NB4 (cell line): ENCODE measurements around the gene PER2.
"Not testable (repeated sequence)": the region's sequence is repeated elsewhere in the genome, so short reads cannot be mapped to it uniquely, and the experiment has no call there.

ENCODE experiments used
- DNase-seq: peaks from one replicate; pipeline ENCODE4 v3.0.0; 2010; ENCODE audit warnings: low read depth
- H3K4me3 ChIP-seq: one replicate; pipeline ENCODE4 v1.5.1; 2011; ENCODE audit warnings: mild to moderate bottlenecking, low read depth, low read length, moderate library complexity
- CTCF ChIP-seq: IDR thresholded peaks from one replicate; pipeline ENCODE4 v1.5.1; 2012; ENCODE audit warnings: low read depth, low read length
- MAX ChIP-seq: IDR thresholded peaks from 2 replicates; pipeline ENCODE4 v1.6.1; 2011; ENCODE audit warnings: low read depth, low read length
- MYC ChIP-seq: IDR thresholded peaks from 2 replicates; pipeline ENCODE4 v1.6.1; 2011; ENCODE audit warnings: low read depth, low read length
- POLR2A ChIP-seq: IDR thresholded peaks from 2 replicates; pipeline ENCODE4 v1.6.1; 2011; ENCODE audit warnings: mild to moderate bottlenecking; ENCODE audit not compliant: insufficient read length; ENCODE audit errors: extremely low read depth

PER2 gene

DNA sequence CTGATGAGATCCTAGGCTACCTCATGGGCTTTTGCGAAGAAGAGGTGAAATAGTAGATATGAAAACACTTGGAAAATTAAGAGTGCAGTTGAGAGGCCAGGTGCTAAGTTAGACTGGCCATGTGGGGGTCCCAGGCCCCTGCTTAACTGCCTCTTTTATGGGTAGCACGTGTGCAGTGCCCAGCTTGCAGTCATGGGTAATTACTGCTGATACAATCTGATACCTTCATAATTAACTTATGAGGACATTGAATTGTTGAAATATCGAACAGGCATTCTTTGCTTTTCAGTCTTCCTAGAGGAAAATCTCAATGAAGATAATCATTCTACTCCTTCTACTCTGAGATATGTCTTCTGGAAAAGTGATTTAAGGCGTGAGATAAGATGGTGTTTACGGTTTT, 43.5 kb upstream of the PER2 start:
- no peak for DNase-seq
- TF ChIP-seq CTCF: no peak
- H3K4me3 ChIP-seq: no peak overlapping the region

- no peak overlapping the region for H3K4me3 ChIP-seq
- TF ChIP-seq POLR2A (no peak), MAX (no peak), MYC (no peak), CTCF (no peak)
- DNase-seq: no peak
These were observed 42.0 kb upstream of the PER2 start for GRCh38 chr2:238330391-238330790.

DNA sequence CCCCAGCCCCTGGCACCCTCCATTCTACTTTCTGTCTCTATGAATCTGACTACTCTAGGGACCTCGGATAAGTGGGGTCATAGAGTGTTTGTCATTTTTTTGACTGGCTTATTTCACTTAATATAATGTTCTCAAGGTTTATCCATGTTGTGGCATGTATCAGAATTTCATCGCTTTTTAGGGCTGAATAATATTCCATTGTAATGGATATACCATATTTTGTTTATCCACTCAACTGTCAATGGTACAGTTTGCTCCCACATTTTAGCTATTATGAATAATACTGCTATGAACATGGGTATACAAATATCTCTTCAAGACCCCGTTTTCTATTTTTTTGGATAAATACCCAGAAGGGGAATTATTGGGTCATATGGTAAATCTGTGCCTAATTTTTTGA, 39.3 kb upstream of the PER2 start:
- H3K4me3 ChIP-seq: no peak overlapping the region
- no peak for TF ChIP-seq MYC
- TF ChIP-seq MAX: no peak
- no peak for TF ChIP-seq CTCF
- TF ChIP-seq POLR2A: no peak
- no peak for DNase-seq

DNA sequence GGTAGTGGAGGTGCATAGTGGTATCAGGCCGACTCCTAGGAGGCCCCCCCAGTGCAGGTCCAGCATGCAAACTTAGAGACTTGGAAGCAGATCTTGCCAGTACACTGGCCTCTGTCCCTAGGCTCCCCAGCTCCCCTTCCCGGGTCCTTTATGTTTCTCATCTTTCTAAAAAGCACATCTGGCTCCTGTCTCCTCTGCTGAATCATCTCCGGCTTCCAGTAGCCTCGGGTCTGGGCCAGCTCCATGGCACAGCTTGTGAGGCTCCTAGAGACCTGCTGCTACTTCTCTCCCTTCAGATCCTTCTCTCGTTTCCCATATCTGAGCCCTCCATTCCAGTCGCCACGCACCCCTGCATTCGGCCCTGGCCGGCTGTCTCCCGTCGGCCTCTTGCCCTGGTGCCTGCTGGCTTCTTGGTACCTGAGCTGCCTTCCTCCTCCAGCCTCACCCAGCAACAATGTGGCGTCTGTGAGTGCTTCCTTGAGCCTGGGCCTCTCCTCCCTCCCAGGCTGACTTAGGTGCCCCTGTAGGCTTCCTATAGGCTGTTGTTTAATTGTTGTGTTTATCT, 38.5 kb upstream of the PER2 start:
- no peak for DNase-seq
- TF ChIP-seq MYC: no peak
- TF ChIP-seq CTCF: no peak
- no peak for TF ChIP-seq POLR2A
- no peak for TF ChIP-seq MAX
- no peak overlapping the region for H3K4me3 ChIP-seq

- H3K4me3 ChIP-seq: no peak overlapping the region
- TF ChIP-seq MAX (no peak), POLR2A (no peak), CTCF (no peak), MYC (no peak)
- DNase-seq: no peak
These were observed 37.3 kb upstream of the PER2 start for GRCh38 chr2:238325694-238326093.

- H3K4me3 ChIP-seq, DNase-seq: not testable (repeated sequence)
These were observed 35.8 kb upstream of the PER2 start for GRCh38 chr2:238324248-238324647.
